Duodenal mucosa (tissue), 2 donors: ENCODE results near the gene MACROH2A2.
"Not testable (repeated sequence)": the region's sequence is repeated elsewhere in the genome, so short reads cannot be mapped to it uniquely, and the experiment has no call there.

Experiments used
- H3K27ac ChIP-seq: one replicate; pipeline ENCODE4 v1.7.0; 2013; ENCODE audit warnings: low read depth, low read length
- H3K27me3 ChIP-seq, 2 donors: one replicate each; pipeline ENCODE4 v1.7.0; 2013; ENCODE audit warnings: low read length in 2 of 2, control low read depth in 1 of 2; ENCODE audit not compliant: insufficient read depth in 2 of 2, control insufficient read depth in 1 of 2
- H3K36me3 ChIP-seq, 2 donors: one replicate each; pipeline ENCODE4 v1.7.0; 2013; ENCODE audit warnings: low read length in 2 of 2, control low read depth in 1 of 2; ENCODE audit not compliant: insufficient read depth in 2 of 2, control insufficient read depth in 1 of 2
- H3K4me1 ChIP-seq, 2 donors: one replicate each; pipeline ENCODE4 v1.7.0; 2013; ENCODE audit warnings: low read length in 2 of 2, control low read depth in 1 of 2; ENCODE audit not compliant: insufficient read depth in 2 of 2, control insufficient read depth in 1 of 2
- H3K4me3 ChIP-seq, 2 donors: one replicate each; pipeline ENCODE4 v1.7.0; 2013; ENCODE audit warnings: low read length in 2 of 2, low read depth in 1 of 2
- H3K9ac ChIP-seq, 2 donors: one replicate each; pipeline ENCODE4 v1.7.0; 2013; ENCODE audit warnings: low read length in 2 of 2, low read depth in 1 of 2
- H3K9me3 ChIP-seq, 2 donors: one replicate each; pipeline ENCODE4 v1.7.0; 2013; ENCODE audit warnings: low read length in 2 of 2, control low read depth in 1 of 2; ENCODE audit not compliant: control insufficient read depth in 1 of 2

Gene MACROH2A2

DNA sequence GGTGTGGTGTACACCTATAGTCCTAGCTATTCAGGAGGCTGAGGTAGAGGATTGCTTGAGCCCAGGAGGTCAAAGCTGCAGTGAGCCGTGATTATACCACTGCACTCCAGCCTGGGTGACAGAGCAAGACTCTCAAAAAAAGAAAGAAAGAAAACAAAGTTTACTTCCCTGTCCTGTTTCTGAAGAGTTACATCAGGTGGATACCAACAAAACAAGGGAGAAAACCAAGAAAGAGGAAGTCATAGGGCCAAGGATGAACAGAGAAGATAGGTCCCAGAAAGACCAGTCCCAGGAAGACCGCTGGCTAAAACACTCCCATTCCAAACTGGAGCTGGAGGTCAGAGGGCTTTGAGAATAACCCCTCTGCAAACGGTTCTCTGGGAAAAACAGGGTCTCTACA lies 13.5 kb downstream of the MACROH2A2 start:
- Histone ChIP-seq H3K27ac (no peak overlapping the region), H3K36me3 (no peaks in the 10 kb centered on the region), H3K9me3 (no peaks in the 10 kb centered on the region), H3K9ac (no peak overlapping the region), H3K4me3 (no peak overlapping the region), H3K27me3 (no peaks in the 10 kb centered on the region), H3K4me1 (no peaks in the 10 kb centered on the region)

DNA sequence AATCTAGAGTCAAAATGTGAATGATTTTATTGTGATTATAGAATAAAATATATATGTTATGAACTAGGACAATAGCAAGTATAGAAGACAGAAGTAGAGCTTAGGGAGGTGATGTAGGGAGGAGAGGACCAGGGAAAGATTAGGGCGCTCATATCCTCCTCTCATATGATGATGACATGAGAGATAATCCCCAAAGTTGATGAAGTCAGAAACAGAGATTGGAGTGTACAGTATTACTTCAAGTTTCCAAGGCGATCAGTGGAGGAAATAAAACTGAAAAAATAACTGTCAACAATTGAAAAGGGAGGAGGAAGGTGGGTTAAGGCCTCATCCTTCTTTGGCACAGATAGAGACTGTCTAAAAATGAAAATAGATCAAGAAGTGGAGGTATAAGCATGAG lies 14.9 kb downstream of the MACROH2A2 start:
- Histone ChIP-seq H3K36me3 (no peaks in the 10 kb centered on the region), H3K9ac (no peak overlapping the region), H3K27ac (no peak overlapping the region), H3K9me3 (no peaks in the 10 kb centered on the region), H3K4me3 (no peak overlapping the region), H3K4me1 (no peaks in the 10 kb centered on the region), H3K27me3 (no peaks in the 10 kb centered on the region)

DNA sequence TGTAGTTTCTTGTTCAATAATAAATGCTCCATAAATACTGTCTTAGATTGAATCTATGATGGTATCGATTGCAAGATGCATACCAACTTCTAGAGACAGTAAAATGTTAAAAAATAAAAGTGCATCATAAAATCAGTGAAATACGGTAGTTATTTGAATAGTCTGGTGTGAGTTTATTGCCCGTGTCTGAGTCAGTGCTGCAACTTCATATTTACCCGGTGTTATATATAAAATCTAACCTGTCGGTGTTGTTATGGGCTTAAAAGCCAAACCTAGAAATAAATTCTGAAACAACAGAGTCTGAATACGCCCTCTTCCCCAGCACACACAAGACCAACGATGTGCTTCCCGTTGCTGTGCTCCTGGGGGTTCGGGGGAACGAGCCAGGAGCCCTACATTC lies 16.3 kb downstream of the MACROH2A2 start:
- H3K36me3 ChIP-seq, result no peaks in the 10 kb centered on the region
- no peaks in the 10 kb centered on the region for H3K4me1 ChIP-seq
- no peaks in the 10 kb centered on the region for H3K9me3 ChIP-seq
- no peak overlapping the region for H3K27ac ChIP-seq
- H3K4me3 ChIP-seq, result no peak overlapping the region
- no peaks in the 10 kb centered on the region for H3K27me3 ChIP-seq
- no peak overlapping the region for H3K9ac ChIP-seq

DNA sequence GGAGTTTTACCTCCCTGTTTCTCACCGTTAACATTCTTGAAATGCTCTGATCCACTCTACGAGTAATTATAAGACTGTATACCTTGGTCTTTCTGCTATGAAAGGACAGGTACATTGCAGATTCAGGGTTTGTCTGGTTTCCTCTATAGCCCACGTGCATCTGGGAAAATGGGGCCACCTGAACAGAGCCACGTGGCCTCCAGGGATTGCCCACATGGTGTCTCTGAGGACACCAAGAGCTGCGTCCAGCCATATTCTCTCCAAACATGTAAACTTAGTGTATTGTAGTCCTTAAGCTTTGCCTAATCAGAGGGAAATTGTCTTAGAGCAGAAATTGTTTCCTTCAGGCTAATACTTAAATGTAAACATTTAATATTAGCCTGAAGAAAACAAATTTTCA lies 16.7 kb downstream of the MACROH2A2 start:
- Histone ChIP-seq H3K9ac (no peak overlapping the region), H3K9me3 (no peaks in the 10 kb centered on the region), H3K27ac (no peak overlapping the region), H3K4me3 (no peak overlapping the region), H3K36me3 (no peaks in the 10 kb centered on the region), H3K27me3 (no peaks in the 10 kb centered on the region), H3K4me1 (no peaks in the 10 kb centered on the region)

DNA sequence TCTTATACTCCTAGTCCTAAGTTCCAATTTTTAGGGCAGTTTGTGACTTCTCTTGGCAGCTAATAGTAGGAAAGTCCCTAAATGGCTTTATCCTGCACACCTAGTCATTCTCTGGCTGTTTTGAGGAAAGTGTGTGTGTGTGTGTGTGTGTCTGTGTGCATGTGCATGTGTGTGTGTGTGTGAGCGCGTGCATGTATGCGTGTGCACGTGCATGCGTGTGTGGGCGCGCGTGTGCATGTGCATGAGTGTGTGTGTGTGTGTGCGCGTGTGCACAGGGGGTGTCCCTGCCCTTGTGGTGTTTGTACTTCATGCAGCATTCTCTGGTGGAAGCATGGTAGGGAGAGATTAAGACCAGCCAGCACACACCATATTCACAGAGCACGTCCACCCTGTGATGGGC lies 18.2 kb downstream of the MACROH2A2 start:
- H3K4me3 ChIP-seq, result no peak overlapping the region
- H3K36me3 ChIP-seq, result peaks cover 0 to 3% of the 10 kb centered on the region in 2 donors
- H3K27me3 ChIP-seq, result no peaks in the 10 kb centered on the region
- no peak overlapping the region for H3K27ac ChIP-seq
- no peaks in the 10 kb centered on the region for H3K4me1 ChIP-seq
- no peak overlapping the region for H3K9ac ChIP-seq
- no peaks in the 10 kb centered on the region for H3K9me3 ChIP-seq

DNA sequence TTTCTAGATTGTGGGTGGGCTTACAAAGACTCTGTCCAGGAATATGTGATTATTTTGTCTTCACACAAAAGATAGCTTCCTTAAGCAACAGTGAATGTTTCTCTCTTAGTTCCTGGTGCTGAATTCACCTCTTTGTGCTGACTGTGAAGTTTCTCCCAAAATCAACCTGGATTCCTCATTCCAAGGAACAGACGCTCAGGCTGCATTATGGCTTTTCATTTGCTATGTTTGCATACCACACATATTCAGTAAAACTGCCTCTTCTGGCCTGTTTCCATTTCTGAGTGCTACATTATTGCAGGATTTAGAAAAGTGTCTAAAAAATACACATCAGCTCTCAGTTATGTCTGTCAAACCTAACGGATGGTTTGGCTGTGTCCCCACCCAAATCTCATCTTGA lies 21.5 kb downstream of the MACROH2A2 start:
- H3K9ac ChIP-seq, result no peak overlapping the region
- no peaks in the 10 kb centered on the region for H3K9me3 ChIP-seq
- no peaks in the 10 kb centered on the region for H3K4me1 ChIP-seq
- H3K36me3 ChIP-seq, result peaks cover 0 to 3% of the 10 kb centered on the region in 2 donors
- H3K27me3 ChIP-seq, result no peaks in the 10 kb centered on the region
- H3K27ac ChIP-seq, result no peak overlapping the region
- H3K4me3 ChIP-seq, result no peak overlapping the region

DNA sequence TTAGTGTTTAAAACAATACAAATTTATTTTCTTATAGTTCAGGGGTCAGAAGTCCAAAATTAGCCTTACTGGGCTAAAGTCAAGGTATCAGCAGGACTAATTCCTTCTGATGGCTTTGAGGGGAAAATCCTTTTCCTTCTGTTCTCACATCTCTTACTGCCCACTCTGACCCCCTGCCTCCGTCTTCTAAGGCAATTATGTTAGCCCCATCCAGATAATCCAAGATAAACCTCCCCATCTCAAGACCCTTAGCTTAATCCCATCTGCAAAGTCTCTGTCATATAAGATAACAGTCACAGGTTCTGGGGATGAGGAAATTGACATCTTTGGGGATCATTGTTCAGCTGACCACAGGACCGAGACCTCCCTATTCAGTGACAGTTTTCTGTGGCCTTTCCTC lies 22.3 kb downstream of the MACROH2A2 start:
- Histone ChIP-seq H3K27ac (no peak overlapping the region), H3K27me3 (no peaks in the 10 kb centered on the region), H3K4me1 (no peaks in the 10 kb centered on the region), H3K4me3 (no peak overlapping the region), H3K36me3 (peaks cover 0 to 3% of the 10 kb centered on the region in 2 donors), H3K9ac (no peak overlapping the region), H3K9me3 (no peaks in the 10 kb centered on the region)

DNA sequence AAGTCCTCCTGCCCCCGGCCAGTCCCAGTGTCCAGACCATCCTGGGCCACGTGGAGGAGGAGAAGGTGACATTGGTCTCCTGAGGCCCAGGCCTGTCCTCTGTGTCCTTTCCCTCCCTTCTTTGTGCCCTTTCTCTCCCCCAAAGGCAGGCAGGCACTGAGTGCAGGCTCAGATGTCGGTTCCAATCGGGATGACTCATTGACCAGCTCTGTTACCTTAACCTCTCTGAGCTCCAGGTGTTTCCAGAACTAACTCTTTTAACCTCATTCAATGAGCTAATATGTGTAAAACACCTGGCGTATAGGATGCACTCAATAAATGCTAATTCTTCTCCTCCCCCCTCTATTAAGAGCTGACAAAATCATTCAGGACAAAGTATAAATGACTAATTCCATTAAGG lies 25.7 kb downstream of the MACROH2A2 start:
- Histone ChIP-seq H3K27me3 (no peaks in the 10 kb centered on the region), H3K4me3 (no peak overlapping the region), H3K36me3 (peaks cover 0 to 3% of the 10 kb centered on the region in 2 donors), H3K27ac (no peak overlapping the region), H3K9ac (no peak overlapping the region), H3K9me3 (no peaks in the 10 kb centered on the region), H3K4me1 (no peaks in the 10 kb centered on the region)

DNA sequence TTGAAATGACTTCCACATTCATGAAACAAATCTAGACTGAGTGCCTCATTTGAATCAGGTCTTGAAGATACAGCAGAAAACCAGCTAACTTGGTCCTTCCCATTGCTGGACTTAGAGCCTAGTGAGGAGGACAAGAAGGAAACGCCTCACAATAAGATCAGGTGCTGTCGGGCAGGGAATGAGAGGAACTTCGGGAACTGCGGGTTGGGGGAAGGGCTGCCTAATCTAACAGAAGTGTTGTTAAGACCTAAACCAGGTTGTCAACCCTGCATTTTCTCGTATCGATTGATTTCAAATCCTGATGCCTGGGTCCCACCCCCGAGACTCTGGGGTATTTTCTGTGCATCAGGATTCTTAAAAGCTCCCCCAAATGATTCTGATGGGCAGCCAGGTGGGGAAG lies 26.3 kb downstream of the MACROH2A2 start:
- H3K27ac ChIP-seq, result no peak overlapping the region
- no peaks in the 10 kb centered on the region for H3K4me1 ChIP-seq
- no peaks in the 10 kb centered on the region for H3K27me3 ChIP-seq
- no peak overlapping the region for H3K4me3 ChIP-seq
- no peak overlapping the region for H3K9ac ChIP-seq
- peaks cover 0 to 3% of the 10 kb centered on the region in 2 donors for H3K36me3 ChIP-seq
- no peaks in the 10 kb centered on the region for H3K9me3 ChIP-seq

DNA sequence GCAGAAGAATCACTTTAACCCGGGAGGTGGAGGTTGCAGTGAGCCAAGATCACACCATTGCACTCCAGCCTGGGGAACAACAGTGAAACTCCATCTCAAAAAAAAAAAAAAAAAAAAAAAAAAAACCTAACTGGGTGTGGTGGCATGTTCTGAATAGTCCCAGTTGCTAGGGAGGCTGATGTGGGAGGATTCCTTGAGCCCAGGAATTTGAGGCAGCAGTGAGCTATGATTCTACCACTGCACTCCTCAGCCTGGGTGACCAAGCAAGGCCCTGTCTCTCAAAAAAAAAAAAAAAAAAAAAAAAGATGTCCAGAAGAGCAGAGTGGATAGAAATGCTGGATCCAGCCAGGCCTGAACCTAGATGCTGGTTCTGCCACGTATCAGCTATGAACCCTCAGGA lies 28.1 kb downstream of the MACROH2A2 start:
- not testable (repeated sequence) for H3K36me3 ChIP-seq, H3K9me3 ChIP-seq, H3K27me3 ChIP-seq

DNA sequence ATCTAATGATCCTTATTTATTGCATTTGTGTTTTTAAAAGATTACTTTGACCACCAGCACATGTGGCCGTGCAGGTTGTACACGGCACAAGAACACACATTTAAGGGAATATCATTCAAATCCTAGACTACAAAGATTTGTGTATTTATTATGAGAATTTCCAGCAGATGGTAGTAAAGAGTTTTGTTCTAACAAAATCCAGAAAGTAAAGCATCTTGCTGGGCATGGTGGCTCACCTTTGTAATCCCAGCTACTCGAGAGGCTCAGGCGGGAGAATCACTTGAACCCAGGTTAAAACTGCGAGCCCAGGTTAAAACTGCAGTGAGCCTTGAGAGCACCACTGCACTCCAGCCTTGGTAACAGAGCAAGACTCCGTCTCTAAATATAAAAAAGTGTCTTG lies 31.5 kb downstream of the MACROH2A2 start:
- H3K27ac ChIP-seq, result no peak overlapping the region
- no peaks in the 10 kb centered on the region for H3K4me1 ChIP-seq
- H3K9ac ChIP-seq, result no peak overlapping the region
- H3K4me3 ChIP-seq, result no peak overlapping the region
- no peaks in the 10 kb centered on the region for H3K27me3 ChIP-seq
- no peaks in the 10 kb centered on the region for H3K36me3 ChIP-seq
- no peaks in the 10 kb centered on the region for H3K9me3 ChIP-seq

More for the DNA sequence above, 28.1 kb downstream of the MACROH2A2 start:
- not testable (repeated sequence) for H3K4me3 ChIP-seq, H3K27ac ChIP-seq, H3K9ac ChIP-seq, H3K4me1 ChIP-seq
